Esophagus squamous epithelium (tissue), 4 donors: ENCODE results near the gene PTPRG.

ENCODE experiments used
- CTCF ChIP-seq, 6 experiments: fragments of 450-650 bp in 4 of 6; fragments of 200-600 bp in 2 of 6; sonication (generic) in 2 of 6; IDR thresholded peaks; one replicate each; pipeline ENCODE4 v1.5.1; 2016 to 2019; ENCODE audit warnings: antibody characterized with exemption in 6 of 6, mild to moderate bottlenecking in 4 of 6, moderate library complexity in 4 of 6
- POLR2A ChIP-seq, 4 donors: fragments of 450-650 bp; IDR thresholded peaks; one replicate each; pipeline ENCODE4 v1.6.1; 2017; ENCODE audit warnings: antibody characterized with exemption in 4 of 4, mild to moderate bottlenecking in 4 of 4, moderate library complexity in 3 of 4

DNA sequence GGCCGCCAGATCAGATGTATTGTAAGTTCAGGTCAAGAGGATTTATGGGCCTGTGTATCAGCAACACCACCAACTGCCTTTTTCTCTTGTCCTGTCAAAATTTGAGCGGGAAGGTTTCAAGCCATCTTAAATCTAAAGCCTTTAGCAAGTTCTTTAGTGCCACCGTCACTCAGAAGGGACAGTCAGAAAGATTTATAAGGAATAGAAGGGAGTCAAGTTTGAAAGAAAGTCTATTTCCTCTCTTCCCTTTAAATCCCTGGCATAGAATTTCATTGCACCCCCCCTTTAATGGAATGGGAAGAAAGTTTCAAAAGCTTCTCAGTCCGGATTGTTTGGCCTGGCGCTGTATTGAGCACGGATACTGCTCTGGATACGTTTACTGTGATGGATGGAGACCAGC lies 452.6 kb downstream of the PTPRG start:
- no peak for TF ChIP-seq CTCF (IDR thresholded peaks at IDR 0.05)
- TF ChIP-seq POLR2A (IDR thresholded peaks at IDR 0.05): no peak
